ENCODE results near the gene MYBPC2.

Gene MYBPC2

DNA sequence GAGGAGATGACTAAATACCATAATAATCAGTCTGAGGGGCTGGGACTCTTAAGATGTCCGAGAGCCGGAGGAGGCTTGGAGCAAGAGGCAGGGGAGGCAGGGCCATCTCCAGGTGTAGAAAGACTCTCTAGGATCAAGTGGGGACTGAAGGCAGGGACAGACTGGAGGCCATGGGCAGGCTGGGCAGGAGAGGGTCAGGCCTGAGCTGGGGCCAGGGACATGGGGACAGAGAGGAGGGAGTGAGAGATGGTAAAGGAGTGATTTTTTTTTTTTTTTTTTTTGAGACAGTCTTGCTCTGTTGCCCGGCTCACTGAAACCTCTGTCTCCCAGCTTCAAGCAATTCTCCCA, 76.1 kb downstream of the MYBPC2 start:
- no peak overlapping the region for H3K4me3 ChIP-seq (replicated peaks; ENCODE audit: low read depth, low read length)
- TF ChIP-seq, protein P1, sequence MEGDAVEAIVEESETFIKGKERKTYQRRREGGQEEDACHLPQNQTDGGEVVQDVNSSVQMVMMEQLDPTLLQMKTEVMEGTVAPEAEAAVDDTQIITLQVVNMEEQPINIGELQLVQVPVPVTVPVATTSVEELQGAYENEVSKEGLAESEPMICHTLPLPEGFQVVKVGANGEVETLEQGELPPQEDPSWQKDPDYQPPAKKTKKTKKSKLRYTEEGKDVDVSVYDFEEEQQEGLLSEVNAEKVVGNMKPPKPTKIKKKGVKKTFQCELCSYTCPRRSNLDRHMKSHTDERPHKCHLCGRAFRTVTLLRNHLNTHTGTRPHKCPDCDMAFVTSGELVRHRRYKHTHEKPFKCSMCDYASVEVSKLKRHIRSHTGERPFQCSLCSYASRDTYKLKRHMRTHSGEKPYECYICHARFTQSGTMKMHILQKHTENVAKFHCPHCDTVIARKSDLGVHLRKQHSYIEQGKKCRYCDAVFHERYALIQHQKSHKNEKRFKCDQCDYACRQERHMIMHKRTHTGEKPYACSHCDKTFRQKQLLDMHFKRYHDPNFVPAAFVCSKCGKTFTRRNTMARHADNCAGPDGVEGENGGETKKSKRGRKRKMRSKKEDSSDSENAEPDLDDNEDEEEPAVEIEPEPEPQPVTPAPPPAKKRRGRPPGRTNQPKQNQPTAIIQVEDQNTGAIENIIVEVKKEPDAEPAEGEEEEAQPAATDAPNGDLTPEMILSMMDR (IDR thresholded peaks at IDR 0.05; ENCODE audit: insufficient read depth, low read length, poor library complexity, severe bottlenecking), result no peak
- no peaks in the 10 kb centered on the region; the same call in 1 of the 2 replicates for H3K36me3 ChIP-seq (ENCODE audit: control insufficient read depth, insufficient read depth, low read length)
- no peaks in the 10 kb centered on the region for H3K27me3 ChIP-seq (replicated peaks; ENCODE audit: control insufficient read depth, insufficient read depth, low read length)
- DNase-seq (ENCODE audit: extremely low read depth, insufficient read length), result no peak

DNA sequence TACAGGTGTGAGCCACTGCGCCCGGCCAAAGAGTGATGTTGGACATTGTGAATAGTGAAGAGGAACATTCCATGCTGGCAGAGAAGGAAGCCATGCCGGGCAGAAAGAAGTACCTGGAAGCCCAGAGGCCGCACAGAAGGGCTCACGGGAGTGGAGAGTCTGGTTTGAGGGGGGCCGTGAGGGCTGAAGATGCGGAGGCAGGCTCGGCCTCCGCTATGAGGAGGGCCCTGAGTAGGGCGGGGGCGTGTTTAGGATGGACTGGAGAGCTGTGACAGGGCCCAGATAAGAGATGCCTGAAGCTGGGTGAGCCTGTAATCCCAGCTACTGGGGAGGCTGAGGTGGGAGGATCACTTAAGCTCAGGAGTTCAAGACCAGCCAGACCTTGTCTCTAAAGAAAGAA, 76.7 kb downstream of the MYBPC2 start:
- Histone ChIP-seq H3K4me3 (replicated peaks; ENCODE audit: low read depth, low read length) (no peak overlapping the region), H3K27me3 (replicated peaks; ENCODE audit: control insufficient read depth, insufficient read depth, low read length) (no peaks in the 10 kb centered on the region), H3K36me3 (ENCODE audit: control insufficient read depth, insufficient read depth, low read length) (no peaks in the 10 kb centered on the region; the same call in 1 of the 2 replicates)
- TF ChIP-seq, protein P1 (IDR thresholded peaks at IDR 0.05; ENCODE audit: insufficient read depth, low read length, poor library complexity, severe bottlenecking), result no peak
- no peak for DNase-seq (ENCODE audit: extremely low read depth, insufficient read length)

DNA sequence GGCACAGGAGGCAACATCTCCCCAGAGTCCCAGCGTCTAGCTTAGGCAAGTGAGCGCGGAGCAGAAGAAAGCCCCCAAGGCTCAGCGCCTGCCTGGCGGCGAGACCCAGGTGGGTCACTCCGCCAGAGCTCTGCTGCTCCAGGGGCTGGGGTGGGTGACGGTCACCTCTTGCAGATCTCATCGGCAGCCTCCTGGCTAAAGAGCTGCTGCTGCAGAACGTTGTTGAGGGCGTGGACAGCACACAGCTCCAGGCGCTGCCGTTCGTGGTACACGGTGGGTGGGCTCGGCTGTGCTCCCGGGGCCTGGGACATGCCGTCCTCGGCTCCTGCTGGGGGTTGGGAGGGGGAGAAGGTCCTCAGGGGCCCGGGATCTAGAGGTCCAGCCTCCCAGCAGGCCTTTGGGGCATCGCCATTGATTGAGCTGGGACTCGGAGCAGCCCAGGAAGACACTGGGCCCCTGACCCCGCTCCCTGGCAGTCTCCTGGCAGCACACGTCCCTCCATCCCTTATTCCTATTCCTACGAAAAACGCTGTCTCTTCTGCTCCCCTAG, 77.5 kb downstream of the MYBPC2 start:
- H3K4me3 ChIP-seq (replicated peaks; ENCODE audit: low read depth, low read length), result peak overlapping the region; percentile 88
- H3K36me3 ChIP-seq (ENCODE audit: control insufficient read depth, insufficient read depth, low read length), result no peaks in the 10 kb centered on the region; the same call in 1 of the 2 replicates
- TF ChIP-seq, protein P1 (IDR thresholded peaks at IDR 0.05; ENCODE audit: insufficient read depth, low read length, poor library complexity, severe bottlenecking), result no peak
- H3K27me3 ChIP-seq (replicated peaks; ENCODE audit: control insufficient read depth, insufficient read depth, low read length), result no peaks in the 10 kb centered on the region
- DNase-seq (ENCODE audit: extremely low read depth, insufficient read length), result no peak

DNA sequence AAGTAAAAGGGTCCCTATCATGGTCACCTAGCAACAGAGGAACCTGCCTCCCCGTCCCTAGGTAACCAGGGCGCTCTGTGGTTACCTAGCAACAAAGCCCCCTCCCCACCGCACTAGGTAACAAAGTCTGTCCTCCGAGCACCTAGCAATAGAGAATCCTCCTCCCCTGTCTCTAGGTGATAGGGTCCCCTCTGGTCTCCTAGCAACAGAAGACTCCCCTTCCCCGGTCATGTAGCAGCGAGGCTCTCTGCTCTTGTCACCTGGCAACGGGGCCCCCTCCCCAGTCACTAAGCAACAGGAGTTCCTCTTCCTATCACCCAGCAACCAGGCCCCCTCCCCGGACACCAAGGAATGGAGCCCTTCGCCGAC, 78.0 kb downstream of the MYBPC2 start:
- TF ChIP-seq, protein P1 (IDR thresholded peaks at IDR 0.05; ENCODE audit: insufficient read depth, low read length, poor library complexity, severe bottlenecking), result no peak
- Histone ChIP-seq H3K36me3 (ENCODE audit: control insufficient read depth, insufficient read depth, low read length) (no peaks in the 10 kb centered on the region; the same call in 1 of the 2 replicates), H3K27me3 (replicated peaks; ENCODE audit: control insufficient read depth, insufficient read depth, low read length) (no peaks in the 10 kb centered on the region), H3K4me3 (replicated peaks; ENCODE audit: low read depth, low read length) (peak overlapping the region; percentile 88)
- DNase-seq (ENCODE audit: extremely low read depth, insufficient read length), result no peak

DNA sequence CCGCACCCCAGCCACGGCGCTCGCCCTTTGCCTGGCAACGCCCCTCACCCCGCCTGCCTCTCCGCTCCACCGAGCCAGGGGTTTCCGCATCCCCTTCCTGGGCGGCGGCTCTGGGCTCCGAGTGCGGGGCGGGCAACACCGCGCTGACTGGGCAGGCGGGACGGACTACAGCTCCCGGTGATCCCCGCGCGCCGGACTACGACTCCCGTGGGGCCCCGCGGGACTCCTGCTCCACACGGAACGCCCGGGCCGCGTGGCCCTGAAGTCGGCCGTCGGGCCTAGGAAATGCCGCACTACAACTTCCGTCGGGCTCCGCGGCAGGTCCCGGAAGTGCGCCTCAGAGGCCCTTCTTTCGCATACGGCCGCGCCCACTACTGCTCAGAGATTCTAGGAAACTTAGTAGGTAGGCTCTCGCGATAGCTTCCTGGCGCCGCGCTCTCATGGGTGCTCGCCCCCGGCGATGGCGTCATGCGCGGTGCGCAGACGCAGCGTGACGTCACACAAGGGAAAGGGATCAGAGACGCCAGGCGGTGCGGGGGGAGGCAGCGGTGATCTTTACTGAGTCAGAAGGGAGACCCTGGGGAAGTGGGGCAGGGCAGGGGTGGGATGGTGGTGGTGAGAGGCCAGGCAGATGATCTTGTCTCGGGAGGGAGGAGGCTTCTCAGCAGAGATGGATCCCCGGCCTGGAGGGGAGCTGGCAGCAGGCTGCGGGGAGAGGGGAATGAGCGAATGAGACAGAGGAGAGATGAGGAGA, 78.6 kb downstream of the MYBPC2 start, which contains the start of gene JOSD2:
JOSD2 (minus strand) TSS at position 123 of the 754 bp plus-strand sequence. CDS start 760 bp downstream, outside the sequence.
- Histone ChIP-seq H3K36me3 (ENCODE audit: control insufficient read depth, insufficient read depth, low read length) (no peaks in the 10 kb centered on the region), H3K27me3 (replicated peaks; ENCODE audit: control insufficient read depth, insufficient read depth, low read length) (no peaks in the 10 kb centered on the region), H3K4me3 (replicated peaks; ENCODE audit: low read depth, low read length) (peak within 1 kb of the TSS; percentile 88)
- DNase-seq (ENCODE audit: extremely low read depth, insufficient read length), result peak; percentile 99
- TF ChIP-seq, protein P1 (IDR thresholded peaks at IDR 0.05; ENCODE audit: insufficient read depth, low read length, poor library complexity, severe bottlenecking), result no peak
